Fibroblast of lung (primary cell): ENCODE measurements around the gene TMUB1.

ENCODE experiments used
- CTCF ChIP-seq, 2 donors: IDR thresholded peaks in 1 of 2; conservative IDR thresholded peaks in 1 of 2; 1 replicate in 1 of 2; 2 replicates in 1 of 2; pipeline ENCODE4 v1.5.1; 2011 to 2012; ENCODE audit warnings: low read length in 2 of 2, control low read depth in 1 of 2, inconsistent platforms in 1 of 2, low read depth in 1 of 2, mild to moderate bottlenecking in 1 of 2
- EZH2 ChIP-seq: IDR thresholded peaks from 2 replicates; pipeline ENCODE4 v1.5.1; 2012; ENCODE audit warnings: low read length, control low read depth, mild to moderate bottlenecking; ENCODE audit errors: missing control alignments

- TF ChIP-seq CTCF (conservative IDR thresholded peaks at IDR 0.05 in 1 of 2, IDR thresholded peaks at IDR 0.05 in 1 of 2; ENCODE audit: low read depth in 1 of 2, low read length in 2 of 2) (no peak), EZH2 (no peak)
Observed at GRCh38 chr7:151045262-151045661, 38.0 kb downstream of the TMUB1 start.
